Measurements from ENCODE around the gene RAB35.

RAB35 gene

DNA sequence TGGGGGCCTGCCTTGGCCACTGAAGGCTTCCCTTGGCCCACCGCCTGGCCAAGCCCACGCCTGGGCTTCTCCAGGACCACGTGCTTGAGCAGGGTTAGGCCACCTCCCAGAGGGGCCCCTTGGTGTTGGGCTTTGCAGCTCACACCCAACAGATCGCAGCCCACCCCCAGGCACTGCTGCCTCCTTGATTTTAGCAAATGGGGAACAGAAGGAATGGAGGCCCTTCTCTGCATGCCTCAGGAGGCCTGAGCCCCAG is 23.3 kb downstream of the RAB35 start:
- H3K4me3 ChIP-seq (ENCODE audit: low read depth, low read length): no peak overlapping the region
- TF ChIP-seq, protein P1, sequence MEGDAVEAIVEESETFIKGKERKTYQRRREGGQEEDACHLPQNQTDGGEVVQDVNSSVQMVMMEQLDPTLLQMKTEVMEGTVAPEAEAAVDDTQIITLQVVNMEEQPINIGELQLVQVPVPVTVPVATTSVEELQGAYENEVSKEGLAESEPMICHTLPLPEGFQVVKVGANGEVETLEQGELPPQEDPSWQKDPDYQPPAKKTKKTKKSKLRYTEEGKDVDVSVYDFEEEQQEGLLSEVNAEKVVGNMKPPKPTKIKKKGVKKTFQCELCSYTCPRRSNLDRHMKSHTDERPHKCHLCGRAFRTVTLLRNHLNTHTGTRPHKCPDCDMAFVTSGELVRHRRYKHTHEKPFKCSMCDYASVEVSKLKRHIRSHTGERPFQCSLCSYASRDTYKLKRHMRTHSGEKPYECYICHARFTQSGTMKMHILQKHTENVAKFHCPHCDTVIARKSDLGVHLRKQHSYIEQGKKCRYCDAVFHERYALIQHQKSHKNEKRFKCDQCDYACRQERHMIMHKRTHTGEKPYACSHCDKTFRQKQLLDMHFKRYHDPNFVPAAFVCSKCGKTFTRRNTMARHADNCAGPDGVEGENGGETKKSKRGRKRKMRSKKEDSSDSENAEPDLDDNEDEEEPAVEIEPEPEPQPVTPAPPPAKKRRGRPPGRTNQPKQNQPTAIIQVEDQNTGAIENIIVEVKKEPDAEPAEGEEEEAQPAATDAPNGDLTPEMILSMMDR (IDR thresholded peaks at IDR 0.05; ENCODE audit: low read depth, low read length): no peak

DNA sequence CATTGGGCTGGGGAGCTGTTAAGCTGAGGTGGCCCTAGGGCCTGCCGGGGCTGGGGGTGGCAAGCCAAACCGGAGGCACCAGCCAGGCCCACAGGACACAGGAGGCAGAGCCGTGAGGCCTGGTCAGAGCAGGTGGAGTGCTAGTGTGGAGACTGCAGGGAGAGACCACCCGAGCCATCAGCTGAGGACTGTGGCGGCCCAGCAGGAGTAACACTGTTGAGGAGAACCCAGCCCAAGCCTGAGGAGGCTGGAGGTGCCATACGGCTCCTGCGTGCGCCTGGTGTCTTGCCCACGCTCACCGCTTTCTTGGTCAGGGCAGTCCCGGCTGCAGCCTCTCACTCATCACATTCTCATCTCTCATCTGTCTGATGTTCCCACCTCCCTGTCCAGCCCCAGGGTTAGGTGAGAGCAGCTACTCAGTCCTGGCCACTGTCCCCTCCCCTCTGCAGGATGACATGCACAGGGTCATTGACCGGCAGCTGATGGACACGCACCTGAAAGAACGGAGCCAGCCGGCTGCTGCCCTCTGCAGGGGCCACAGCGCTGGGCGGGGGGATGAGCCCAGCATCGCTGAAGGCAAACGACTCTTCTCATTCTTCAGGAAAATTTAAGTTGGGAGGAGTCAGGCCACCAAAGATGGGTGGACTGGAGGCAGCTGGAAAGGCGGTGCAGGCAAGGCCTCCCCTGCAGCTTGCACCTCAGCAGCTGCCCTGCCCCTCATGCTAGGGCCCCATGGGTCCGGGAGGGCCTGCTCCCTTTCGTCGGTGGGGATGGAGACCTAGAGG is 23.8 kb downstream of the RAB35 start:
- no peak overlapping the region for H3K4me3 ChIP-seq (ENCODE audit: low read depth, low read length)
- TF ChIP-seq, protein P1 (IDR thresholded peaks at IDR 0.05; ENCODE audit: low read depth, low read length): no peak

DNA sequence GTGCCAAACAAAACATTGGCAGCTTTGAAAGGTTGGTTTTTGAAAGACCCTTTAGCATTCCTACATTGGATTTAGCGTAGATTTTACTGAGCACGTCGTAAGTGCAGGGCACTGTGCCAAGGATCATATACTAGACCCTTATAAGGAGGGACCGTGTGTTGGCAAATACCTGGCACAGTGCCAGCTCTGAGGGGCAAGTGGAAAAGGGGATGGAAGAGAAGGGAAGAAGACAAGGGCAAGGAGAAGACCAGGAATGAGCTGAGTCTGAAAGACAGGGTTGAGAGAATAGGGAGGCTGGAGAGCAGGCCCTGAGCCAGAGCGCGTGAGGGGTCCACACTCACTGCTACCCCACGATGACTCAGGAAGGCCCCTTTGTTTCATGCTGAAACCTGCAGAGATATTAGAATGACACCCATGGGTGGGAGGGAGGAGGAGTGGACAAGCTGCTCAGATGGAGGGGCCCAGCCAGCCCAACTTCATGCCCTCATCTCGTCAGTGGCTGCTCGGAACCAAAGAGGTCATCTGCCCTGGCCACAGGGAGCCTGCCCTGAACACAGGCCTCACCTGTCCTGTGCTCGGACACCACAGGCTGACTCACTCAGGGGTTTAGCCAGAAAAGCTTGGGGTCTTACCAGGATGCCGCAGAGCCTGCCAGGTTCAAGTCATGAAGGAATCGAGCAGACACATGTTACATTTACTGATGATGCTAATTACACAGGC is 25.0 kb downstream of the RAB35 start:
- H3K4me3 ChIP-seq (ENCODE audit: low read depth, low read length): no peak overlapping the region

DNA sequence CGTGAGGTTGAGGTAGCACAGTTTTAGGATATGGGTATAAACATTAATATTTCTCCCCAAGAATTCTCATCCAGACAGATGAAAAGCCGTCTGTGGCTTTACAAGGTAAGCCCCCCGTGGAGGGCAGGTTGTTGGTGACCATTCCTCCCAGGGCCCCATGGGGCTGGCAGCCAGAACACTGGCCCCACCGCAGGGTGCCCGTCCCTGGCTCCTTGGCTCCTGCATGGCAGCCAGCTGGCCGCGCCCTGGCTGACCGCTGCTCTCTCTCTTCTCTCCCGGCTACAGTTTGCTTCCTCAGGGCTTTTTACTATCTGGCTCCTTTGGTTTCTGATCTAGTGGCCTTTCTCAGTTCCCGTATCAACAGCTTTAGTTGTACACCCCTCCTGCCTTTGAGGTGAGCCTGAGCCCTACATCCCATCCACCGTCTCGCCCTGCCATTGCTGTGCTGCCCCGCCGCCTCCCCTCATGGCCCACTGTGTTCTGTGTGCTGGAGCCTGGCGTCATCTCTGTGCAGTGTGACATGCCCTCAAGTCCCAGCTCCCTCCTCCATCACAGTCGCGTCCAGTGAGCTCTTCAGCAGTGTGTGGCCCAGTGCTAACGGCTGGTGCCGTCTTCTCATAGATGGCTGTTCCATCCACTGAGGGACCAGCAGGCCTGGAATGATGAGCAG is 25.8 kb downstream of the RAB35 start:
- TF ChIP-seq, protein P1 (IDR thresholded peaks at IDR 0.05; ENCODE audit: low read depth, low read length): no peak
- H3K4me3 ChIP-seq (ENCODE audit: low read depth, low read length): no peak overlapping the region

More for the DNA sequence above, 25.0 kb downstream of the RAB35 start:
- TF ChIP-seq, protein P1 (IDR thresholded peaks at IDR 0.05; ENCODE audit: low read depth, low read length): no peak

DNA sequence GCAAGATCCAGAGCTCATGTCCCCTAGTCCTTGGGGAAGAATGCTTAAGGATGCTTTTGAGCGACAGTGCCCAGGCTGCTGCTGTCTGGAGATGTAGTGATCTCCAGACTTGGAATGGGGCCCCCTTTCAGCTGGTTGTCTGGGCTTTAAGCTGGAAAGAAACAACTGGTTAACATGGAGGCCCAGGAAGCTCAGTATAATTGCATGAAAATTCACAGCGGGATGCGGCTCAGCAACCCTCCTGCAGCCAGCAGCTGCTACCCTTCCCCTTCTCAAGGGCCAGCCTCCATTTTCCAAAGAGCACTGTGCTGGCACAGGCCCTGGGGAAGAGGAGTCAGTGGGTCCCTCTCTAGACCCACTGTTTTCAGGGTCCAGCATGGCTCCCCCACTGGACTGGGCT is 26.3 kb downstream of the RAB35 start:
- TF ChIP-seq, protein P1 (IDR thresholded peaks at IDR 0.05; ENCODE audit: low read depth, low read length): no peak
- H3K4me3 ChIP-seq (ENCODE audit: low read depth, low read length): no peak overlapping the region

DNA sequence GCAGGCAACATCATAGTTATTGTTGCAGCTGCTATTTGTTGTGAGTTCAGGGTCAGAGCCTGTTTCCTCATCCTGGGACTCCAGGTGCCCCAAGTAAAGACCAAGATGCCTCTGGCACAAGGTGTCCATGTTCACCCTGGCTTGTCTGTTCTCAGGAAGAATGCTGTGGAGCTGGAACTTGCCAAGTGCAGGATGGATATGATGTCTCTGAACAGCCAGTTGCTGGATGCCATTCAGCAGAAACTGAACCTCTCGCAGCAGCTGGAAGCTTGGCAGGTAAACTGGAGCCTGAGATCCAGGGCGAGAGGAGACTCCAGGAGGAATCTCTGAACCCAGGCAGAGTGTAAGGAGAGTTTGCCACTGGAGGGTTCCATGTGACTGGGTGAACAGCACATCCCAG is 26.8 kb downstream of the RAB35 start:
- no peak overlapping the region for H3K4me3 ChIP-seq (ENCODE audit: low read depth, low read length)
- TF ChIP-seq, protein P1 (IDR thresholded peaks at IDR 0.05; ENCODE audit: low read depth, low read length): no peak

DNA sequence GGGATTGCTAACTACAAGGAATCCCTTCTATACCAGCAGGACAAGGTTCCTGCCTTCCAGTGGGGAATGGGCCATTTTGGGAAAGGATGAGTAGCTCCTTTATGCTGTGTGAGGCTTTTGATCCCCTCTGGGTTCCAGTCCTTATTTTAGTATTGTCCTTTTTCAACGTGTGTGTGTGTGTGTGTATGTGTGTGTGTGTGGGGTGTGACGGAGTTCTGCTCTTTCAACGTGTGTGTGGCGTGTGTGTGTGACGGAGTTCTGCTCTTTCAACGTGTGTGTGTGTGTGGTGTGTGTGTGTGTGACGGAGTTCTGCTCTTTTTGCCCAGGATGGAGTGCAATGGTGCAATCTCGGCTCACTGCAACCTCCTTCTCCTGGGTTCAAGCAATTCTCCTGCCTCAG is 27.4 kb downstream of the RAB35 start:
- no peak overlapping the region for H3K4me3 ChIP-seq (ENCODE audit: low read depth, low read length)
- TF ChIP-seq, protein P1 (IDR thresholded peaks at IDR 0.05; ENCODE audit: low read depth, low read length): no peak

Data from WI38 (cell line).